Stomach smooth muscle (tissue), 2 donors: Measurements from ENCODE around the gene SLC15A1.

Source experiments
- H3K27ac ChIP-seq: one replicate; pipeline ENCODE4 v1.7.0; 2013; ENCODE audit warnings: mild to moderate bottlenecking, low read length, inconsistent platforms
- H3K27me3 ChIP-seq, 2 donors: one replicate each; pipeline ENCODE4 v1.7.0; 2013; ENCODE audit warnings: low read length in 2 of 2; ENCODE audit not compliant: insufficient read depth in 2 of 2, control insufficient read depth in 1 of 2
- H3K36me3 ChIP-seq, 2 donors: one replicate each; pipeline ENCODE4 v1.7.0; 2013; ENCODE audit warnings: low read length in 2 of 2; ENCODE audit not compliant: control insufficient read depth in 2 of 2, insufficient read depth in 2 of 2
- H3K4me1 ChIP-seq: one replicate; pipeline ENCODE4 v1.7.0; 2013; ENCODE audit warnings: low read length; ENCODE audit not compliant: control insufficient read depth, insufficient read depth
- H3K4me3 ChIP-seq, 2 donors: one replicate each; pipeline ENCODE4 v1.7.0; 2013; ENCODE audit warnings: low read length in 2 of 2
- H3K9ac ChIP-seq, 2 donors: one replicate each; pipeline ENCODE4 v1.7.0; 2013; ENCODE audit warnings: low read length in 2 of 2, mild to moderate bottlenecking in 1 of 2
- H3K9me3 ChIP-seq, 2 donors: one replicate each; pipeline ENCODE4 v1.7.0; 2013; ENCODE audit warnings: low read length in 2 of 2; ENCODE audit not compliant: control insufficient read depth in 2 of 2
- donor health status: healthy.
- donor health status: Pancreatic carcinoma.

SLC15A1 gene, protein sequence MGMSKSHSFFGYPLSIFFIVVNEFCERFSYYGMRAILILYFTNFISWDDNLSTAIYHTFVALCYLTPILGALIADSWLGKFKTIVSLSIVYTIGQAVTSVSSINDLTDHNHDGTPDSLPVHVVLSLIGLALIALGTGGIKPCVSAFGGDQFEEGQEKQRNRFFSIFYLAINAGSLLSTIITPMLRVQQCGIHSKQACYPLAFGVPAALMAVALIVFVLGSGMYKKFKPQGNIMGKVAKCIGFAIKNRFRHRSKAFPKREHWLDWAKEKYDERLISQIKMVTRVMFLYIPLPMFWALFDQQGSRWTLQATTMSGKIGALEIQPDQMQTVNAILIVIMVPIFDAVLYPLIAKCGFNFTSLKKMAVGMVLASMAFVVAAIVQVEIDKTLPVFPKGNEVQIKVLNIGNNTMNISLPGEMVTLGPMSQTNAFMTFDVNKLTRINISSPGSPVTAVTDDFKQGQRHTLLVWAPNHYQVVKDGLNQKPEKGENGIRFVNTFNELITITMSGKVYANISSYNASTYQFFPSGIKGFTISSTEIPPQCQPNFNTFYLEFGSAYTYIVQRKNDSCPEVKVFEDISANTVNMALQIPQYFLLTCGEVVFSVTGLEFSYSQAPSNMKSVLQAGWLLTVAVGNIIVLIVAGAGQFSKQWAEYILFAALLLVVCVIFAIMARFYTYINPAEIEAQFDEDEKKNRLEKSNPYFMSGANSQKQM

DNA sequence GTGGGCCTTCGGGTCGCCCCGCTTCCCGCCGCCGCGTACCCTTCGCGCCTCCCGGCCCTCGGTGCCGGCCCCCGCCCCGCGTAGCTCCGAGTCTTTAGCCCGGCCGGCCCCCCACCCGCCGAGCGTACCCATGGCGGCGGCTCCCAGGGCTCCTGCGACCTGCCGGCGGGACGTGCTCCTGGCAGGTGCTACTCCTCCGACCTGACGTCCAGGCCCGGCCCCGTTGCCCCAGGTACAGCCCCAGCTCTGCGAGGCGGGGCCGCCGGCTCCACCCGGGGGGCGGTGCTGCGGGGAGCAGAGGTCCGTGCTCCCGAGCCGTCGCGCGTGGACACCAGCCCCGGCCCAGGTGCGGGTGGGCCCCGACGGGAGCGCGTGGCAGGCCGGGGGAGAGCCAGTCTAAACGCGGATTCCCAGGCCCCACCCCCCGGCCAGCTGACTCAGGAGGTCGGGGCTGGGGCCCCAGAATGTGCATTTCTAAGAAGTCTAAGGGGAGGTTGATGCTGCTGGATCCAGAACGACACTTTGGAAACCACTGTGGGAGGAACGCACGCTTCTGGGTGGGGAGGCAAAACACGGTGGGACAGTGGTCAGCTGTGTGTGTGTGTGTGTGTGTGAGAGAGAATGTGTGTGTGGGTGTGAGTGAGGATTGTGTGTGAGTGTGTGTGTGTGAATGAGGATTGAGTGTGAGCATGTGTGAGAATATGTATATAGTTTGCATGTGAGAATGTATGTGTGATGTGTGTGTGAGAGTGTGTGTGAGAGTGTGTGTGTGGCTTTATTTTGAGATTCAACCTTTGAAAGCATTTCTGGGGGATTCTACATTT is at the start of gene SLC15A1:
Gene SLC15A1 (minus strand): TSS at position 206 of the 824 bp plus-strand sequence. CDS start 74 bp downstream, at position 132.
- no peak within 1 kb of the TSS for H3K9ac ChIP-seq
- H3K9me3 ChIP-seq = no peaks in the 10 kb centered on the region
- peak within 1 kb of the TSS; percentile 31 to 57 for H3K4me3 ChIP-seq
- H3K4me1 ChIP-seq = peaks cover 16% of the 10 kb centered on the region
- H3K36me3 ChIP-seq = no peaks in the 10 kb centered on the region
- H3K27me3 ChIP-seq = peaks cover 14 to 26% of the 10 kb centered on the region in 2 donors
- H3K27ac ChIP-seq = no peak within 1 kb of the TSS

DNA sequence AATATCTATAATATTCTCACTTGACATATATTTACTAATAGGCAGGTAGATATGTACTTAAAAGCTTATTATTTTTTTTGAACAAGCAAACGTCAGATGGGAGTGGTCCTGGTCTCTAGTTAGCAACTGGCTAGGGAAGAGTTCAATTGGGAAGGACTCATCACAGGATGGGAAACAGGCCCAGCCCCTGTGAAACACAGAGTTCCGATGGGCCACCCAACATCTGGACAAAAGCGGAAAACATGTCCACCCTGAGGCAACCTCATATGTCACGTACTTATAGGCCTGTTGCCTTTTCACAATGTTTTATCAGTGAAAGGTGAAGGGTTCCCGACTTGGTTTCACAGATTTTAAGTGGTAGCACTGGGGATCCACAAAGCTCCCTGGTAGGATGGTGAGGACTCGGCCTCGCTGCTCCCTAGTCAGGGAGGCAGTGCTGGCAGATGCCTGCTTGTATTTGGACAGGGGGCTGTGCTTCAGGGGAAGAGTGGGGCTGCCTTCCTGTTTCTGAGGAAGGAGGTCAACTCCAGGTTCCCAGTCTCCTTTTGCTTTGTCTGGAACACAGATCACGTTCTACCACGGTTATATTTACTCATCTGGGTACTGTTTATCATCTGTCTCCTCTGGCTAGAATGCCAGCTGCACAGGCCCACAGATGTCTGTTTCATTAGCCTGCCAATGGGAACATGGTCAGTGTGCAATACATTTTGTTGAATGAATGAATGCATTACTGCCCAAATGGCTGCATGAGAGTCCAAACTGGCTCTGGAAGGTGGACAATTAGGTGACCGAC is 49.4 kb upstream of the SLC15A1 start:
- no peak overlapping the region for H3K9ac ChIP-seq
- H3K9me3 ChIP-seq = no peaks in the 10 kb centered on the region
- H3K36me3 ChIP-seq = peaks cover 37 to 43% of the 10 kb centered on the region in 2 donors
- no peaks in the 10 kb centered on the region for H3K4me1 ChIP-seq
- no peaks in the 10 kb centered on the region for H3K27me3 ChIP-seq
- H3K27ac ChIP-seq = peak overlapping the region; percentile 18
- H3K4me3 ChIP-seq = no peak overlapping the region

DNA sequence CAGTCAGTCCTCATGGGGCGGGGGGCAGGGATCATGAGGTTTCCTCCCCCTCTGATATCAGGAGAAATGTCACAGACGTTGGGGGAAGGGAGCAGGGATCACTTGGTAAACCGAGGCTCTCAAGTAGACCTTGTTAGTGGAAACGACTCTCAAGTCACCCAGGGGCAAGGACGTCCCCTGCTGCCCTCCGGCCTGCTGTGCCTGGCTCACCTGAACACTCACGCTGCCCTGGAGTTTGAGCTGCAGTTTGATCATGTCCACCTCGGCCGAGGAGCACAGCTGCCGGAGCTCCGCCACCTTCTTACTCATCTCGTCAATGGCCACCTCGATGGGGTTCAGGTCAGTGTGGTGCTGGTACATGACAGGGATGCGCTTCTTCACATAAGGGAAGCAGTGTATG is 47.6 kb upstream of the SLC15A1 start:
- H3K9ac ChIP-seq = no peak overlapping the region
- no peaks in the 10 kb centered on the region for H3K9me3 ChIP-seq
- no peak overlapping the region for H3K4me3 ChIP-seq
- no peaks in the 10 kb centered on the region for H3K4me1 ChIP-seq
- no peak overlapping the region for H3K27ac ChIP-seq
- H3K36me3 ChIP-seq = peaks cover 48% of the 10 kb centered on the region in 2 donors
- no peaks in the 10 kb centered on the region for H3K27me3 ChIP-seq

DNA sequence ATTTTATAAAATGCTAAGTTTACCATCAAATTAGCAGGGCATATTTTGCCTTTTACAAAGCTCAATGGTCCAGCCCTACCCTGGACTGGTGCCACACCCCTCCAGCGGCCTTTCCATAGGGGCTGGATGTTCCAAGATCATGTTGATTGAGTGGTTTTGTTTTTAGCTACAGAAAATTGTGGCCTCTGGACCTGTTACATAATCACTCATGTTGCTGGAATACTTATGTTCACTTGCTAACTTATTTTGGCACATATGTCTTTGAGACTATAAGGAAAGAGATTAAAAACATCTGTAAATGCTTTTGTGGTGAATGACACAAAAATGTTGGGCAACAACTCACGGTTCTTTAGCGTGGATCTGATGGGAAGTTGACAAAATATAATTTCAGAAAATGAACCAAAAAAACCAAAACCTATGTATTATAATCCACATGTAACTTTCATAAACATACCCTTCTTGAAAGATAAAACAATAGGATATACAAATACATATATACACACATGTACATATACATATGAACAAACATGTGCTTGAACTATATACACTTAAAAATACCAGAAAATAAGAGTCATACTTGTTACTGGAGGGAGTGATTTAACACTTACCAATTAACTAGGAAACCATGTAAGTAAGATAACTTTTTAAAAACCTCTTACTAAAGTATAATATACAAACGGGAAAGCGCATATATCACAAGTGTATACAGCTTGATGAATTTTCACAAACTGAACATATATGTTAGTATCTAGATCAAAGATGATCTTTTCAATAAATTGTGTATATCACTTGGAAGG is 46.6 kb upstream of the SLC15A1 start:
- Histone ChIP-seq H3K36me3 (peaks cover 47 to 48% of the 10 kb centered on the region in 2 donors), H3K9me3 (no peaks in the 10 kb centered on the region), H3K27ac (no peak overlapping the region), H3K9ac (no peak overlapping the region), H3K4me1 (no peaks in the 10 kb centered on the region), H3K4me3 (no peak overlapping the region), H3K27me3 (no peaks in the 10 kb centered on the region)

DNA sequence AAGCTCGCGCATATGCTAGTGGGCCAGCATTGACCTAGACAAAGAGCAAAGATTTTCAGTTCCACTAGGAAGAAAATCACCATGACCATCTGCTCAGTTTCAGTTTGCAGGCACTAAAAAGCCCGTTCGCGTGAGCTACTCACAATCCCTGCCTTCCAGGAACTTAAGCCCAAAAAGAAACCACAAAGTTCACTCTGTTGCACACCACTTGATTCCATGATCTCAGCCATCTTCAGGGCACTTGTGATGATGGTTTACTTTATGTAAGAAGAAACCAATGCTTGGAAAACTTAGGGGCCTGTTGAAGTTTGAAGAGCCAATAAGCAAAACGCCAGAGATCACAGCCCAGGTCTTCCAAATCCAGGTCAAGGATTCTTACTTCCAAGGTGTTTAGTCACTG is 45.0 kb upstream of the SLC15A1 start:
- Histone ChIP-seq H3K9ac (no peak overlapping the region), H3K36me3 (peaks cover 52 to 54% of the 10 kb centered on the region in 2 donors), H3K4me3 (no peak overlapping the region), H3K27me3 (no peaks in the 10 kb centered on the region), H3K9me3 (no peaks in the 10 kb centered on the region), H3K4me1 (no peaks in the 10 kb centered on the region), H3K27ac (no peak overlapping the region)

DNA sequence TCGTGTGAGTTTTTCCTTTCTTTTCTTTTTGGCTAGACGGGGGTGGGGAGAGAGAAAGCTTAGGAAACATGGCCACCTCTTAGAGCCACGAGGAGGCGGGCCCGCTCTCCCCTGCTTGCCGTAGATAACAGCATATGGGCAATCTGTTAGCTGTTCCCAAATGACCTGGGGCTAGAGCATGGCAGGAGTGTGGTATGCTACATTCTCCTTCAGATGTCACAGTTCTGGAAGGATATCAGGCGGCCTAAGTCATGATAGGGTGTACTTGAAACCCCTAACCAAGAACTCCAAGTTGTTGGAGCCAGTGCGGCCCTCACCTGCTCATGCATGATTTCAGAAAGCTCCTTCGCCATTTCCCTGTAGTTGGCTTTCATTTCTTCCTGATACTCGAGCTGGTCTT is 44.3 kb upstream of the SLC15A1 start:
- Histone ChIP-seq H3K9ac (no peak overlapping the region), H3K4me3 (no peak overlapping the region), H3K27ac (no peak overlapping the region), H3K4me1 (no peaks in the 10 kb centered on the region), H3K9me3 (no peaks in the 10 kb centered on the region), H3K27me3 (no peaks in the 10 kb centered on the region), H3K36me3 (peaks cover 53 to 58% of the 10 kb centered on the region in 2 donors)

DNA sequence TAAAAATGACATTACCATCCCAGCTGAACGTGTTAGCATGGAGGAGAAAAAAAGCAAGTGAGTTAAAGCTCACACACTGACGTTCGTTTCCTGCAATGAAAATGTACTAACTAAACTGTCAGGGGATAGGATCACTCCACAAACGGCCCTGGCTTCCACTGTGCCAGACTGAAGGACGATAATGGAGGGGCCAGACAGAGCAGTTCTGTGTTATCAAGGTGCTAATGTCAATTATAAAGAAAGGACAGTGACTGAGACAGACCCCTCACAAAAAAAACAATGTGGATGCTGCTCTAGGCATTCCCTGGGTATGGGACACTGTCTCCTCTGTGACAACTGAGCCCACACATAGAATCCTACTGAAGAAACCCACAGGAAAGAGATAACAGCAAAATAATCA is 43.7 kb upstream of the SLC15A1 start:
- Histone ChIP-seq H3K27ac (no peak overlapping the region), H3K27me3 (no peaks in the 10 kb centered on the region), H3K36me3 (peaks cover 51 to 58% of the 10 kb centered on the region in 2 donors), H3K9ac (no peak overlapping the region), H3K9me3 (no peaks in the 10 kb centered on the region), H3K4me1 (no peaks in the 10 kb centered on the region), H3K4me3 (no peak overlapping the region)

DNA sequence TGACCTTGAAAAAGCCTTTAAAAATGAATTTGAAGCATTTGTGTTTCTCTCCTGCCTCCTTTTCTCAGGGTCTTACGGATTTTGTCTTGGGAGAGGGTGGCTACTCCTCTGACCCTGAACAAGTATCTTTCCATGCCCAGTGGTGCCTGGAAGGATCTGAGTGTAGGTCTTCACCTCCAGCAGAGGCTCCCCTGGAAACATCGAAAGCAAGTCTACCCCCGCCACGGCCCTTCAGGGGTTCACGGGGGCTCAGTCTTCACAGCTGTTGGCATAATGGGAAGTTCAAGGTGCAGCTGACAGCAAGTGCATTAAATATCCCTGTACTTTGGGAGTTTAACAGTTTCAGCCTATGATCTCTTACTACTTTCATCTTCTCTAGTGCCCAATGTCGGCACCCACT is 42.7 kb upstream of the SLC15A1 start:
- no peaks in the 10 kb centered on the region for H3K9me3 ChIP-seq
- H3K27me3 ChIP-seq = no peaks in the 10 kb centered on the region
- no peak overlapping the region for H3K27ac ChIP-seq
- H3K4me1 ChIP-seq = no peaks in the 10 kb centered on the region
- no peak overlapping the region for H3K9ac ChIP-seq
- peaks cover 51 to 57% of the 10 kb centered on the region in 2 donors for H3K36me3 ChIP-seq
- H3K4me3 ChIP-seq = no peak overlapping the region

DNA sequence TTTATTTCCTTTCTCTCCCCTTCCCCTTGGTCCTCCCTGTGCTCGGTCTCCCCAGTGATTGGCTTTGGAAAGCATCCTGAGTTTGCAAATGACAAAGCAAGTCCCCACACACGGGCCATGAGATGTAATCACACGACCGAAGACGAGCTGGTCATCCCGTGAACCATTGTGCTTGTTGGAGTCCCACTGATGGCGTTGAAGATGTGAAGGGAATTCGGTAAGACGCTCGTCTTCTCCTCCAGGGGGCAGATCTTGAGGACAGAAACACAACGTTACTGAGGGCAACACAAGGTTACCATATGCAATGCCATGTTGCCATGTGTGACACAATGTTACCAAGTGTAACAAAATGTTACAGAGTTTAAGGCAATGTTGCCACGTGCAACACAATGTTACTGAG is 42.0 kb upstream of the SLC15A1 start:
- no peak overlapping the region for H3K9ac ChIP-seq
- no peak overlapping the region for H3K4me3 ChIP-seq
- H3K27me3 ChIP-seq = peaks cover 0 to 2% of the 10 kb centered on the region in 2 donors
- no peak overlapping the region for H3K27ac ChIP-seq
- no peaks in the 10 kb centered on the region for H3K4me1 ChIP-seq
- no peaks in the 10 kb centered on the region for H3K9me3 ChIP-seq
- H3K36me3 ChIP-seq = peaks cover 46 to 50% of the 10 kb centered on the region in 2 donors
